ENCODE results near the gene CRIM1.

CRIM1 gene

GRCh38 chr2:36427790-36428243 is 72.2 kb downstream of the CRIM1 start:
- no peak for DNase-seq

- DNase-seq, result no peak
Measured at GRCh38 chr2:36430549-36430948, 75.0 kb downstream of the CRIM1 start.

- DNase-seq, result no peak
Measured at GRCh38 chr2:36432479-36432878, 76.9 kb downstream of the CRIM1 start.

- no peak for DNase-seq
Measured at GRCh38 chr2:36433311-36434217, 78.0 kb downstream of the CRIM1 start.

GRCh38 chr2:36438449-36438977 is 82.9 kb downstream of the CRIM1 start:
- DNase-seq, result no peak

- no peak for DNase-seq
Measured at GRCh38 chr2:36439084-36439483, 83.5 kb downstream of the CRIM1 start.

GRCh38 chr2:36441065-36441625 is 85.6 kb downstream of the CRIM1 start:
- DNase-seq, result no peak

GRCh38 chr2:36441816-36442215 is 86.2 kb downstream of the CRIM1 start:
- no peak for DNase-seq

GRCh38 chr2:36444216-36444936 is 88.8 kb downstream of the CRIM1 start:
- no peak for DNase-seq

- no peak for DNase-seq
Measured at GRCh38 chr2:36445185-36445866, 89.7 kb downstream of the CRIM1 start.

GRCh38 chr2:36446294-36446693 is 90.7 kb downstream of the CRIM1 start:
- DNase-seq, result no peak

- no peak for DNase-seq
Measured at GRCh38 chr2:36449213-36449612, 93.6 kb downstream of the CRIM1 start.

GRCh38 chr2:36449943-36450392 is 94.4 kb downstream of the CRIM1 start:
- DNase-seq, result no peak

- DNase-seq, result no peak
Measured at GRCh38 chr2:36450466-36451196, 95.1 kb downstream of the CRIM1 start.

GRCh38 chr2:36451512-36451911 is 95.9 kb downstream of the CRIM1 start:
- no peak for DNase-seq

GRCh38 chr2:36452260-36452659 is 96.7 kb downstream of the CRIM1 start:
- DNase-seq, result no peak

GRCh38 chr2:36453652-36454051 is 98.1 kb downstream of the CRIM1 start:
- DNase-seq, result no peak

- no peak for DNase-seq
Measured at GRCh38 chr2:36455011-36455410, 99.4 kb downstream of the CRIM1 start.

- DNase-seq, result no peak
Measured at GRCh38 chr2:36455788-36456187, 100.2 kb downstream of the CRIM1 start.

GRCh38 chr2:36456227-36457175 is 100.9 kb downstream of the CRIM1 start:
- DNase-seq, result no peak

GRCh38 chr2:36458106-36458505 is 102.5 kb downstream of the CRIM1 start:
- no peak for DNase-seq

Data from activated CD8-positive, alpha-beta memory T cell treated with anti-CD3 and anti-CD28 coated beads, Interleukin-2, amount 50 U/mL, for 4 hours (primary cell).